ENCODE data around the gene JUNB.

Gene JUNB

GRCh38 chr19:12764698-12765097 is 26.6 kb upstream of the JUNB start:
- TF ChIP-seq CTCF (IDR thresholded peaks at IDR 0.05; ENCODE audit: low read depth, low read length, missing control alignments), result no peak
- H3K4me3 ChIP-seq (replicated peaks; ENCODE audit: low read depth, low read length), result no peak overlapping the region
- no peak for DNase-seq (ENCODE audit: extremely low read depth, low read depth)

- H3K4me3 ChIP-seq (replicated peaks; ENCODE audit: low read depth, low read length), result peak overlapping the region; percentile 35
- no peak for DNase-seq (ENCODE audit: extremely low read depth, low read depth)
- TF ChIP-seq CTCF (IDR thresholded peaks at IDR 0.05; ENCODE audit: low read depth, low read length, missing control alignments), result peak; percentile 53
Measured at GRCh38 chr19:12766051-12766521, 25.2 kb upstream of the JUNB start.

- H3K4me3 ChIP-seq (replicated peaks; ENCODE audit: low read depth, low read length), result no peak overlapping the region
- TF ChIP-seq CTCF (IDR thresholded peaks at IDR 0.05; ENCODE audit: low read depth, low read length, missing control alignments), result no peak
- DNase-seq (ENCODE audit: extremely low read depth, low read depth), result no peak
Measured at GRCh38 chr19:12767150-12767549, 24.1 kb upstream of the JUNB start.

- no peak for DNase-seq (ENCODE audit: extremely low read depth, low read depth)
- TF ChIP-seq CTCF (IDR thresholded peaks at IDR 0.05; ENCODE audit: low read depth, low read length, missing control alignments), result no peak
- H3K4me3 ChIP-seq (replicated peaks; ENCODE audit: low read depth, low read length), result no peak overlapping the region
Measured at GRCh38 chr19:12767666-12768065, 23.6 kb upstream of the JUNB start.

GRCh38 chr19:12769689-12770088 is 21.6 kb upstream of the JUNB start:
- H3K4me3 ChIP-seq (replicated peaks; ENCODE audit: low read depth, low read length), result no peak overlapping the region
- no peak for DNase-seq (ENCODE audit: extremely low read depth, low read depth)

GRCh38 chr19:12770922-12771321 is 20.4 kb upstream of the JUNB start:
- no peak for TF ChIP-seq CTCF (IDR thresholded peaks at IDR 0.05; ENCODE audit: low read depth, low read length, missing control alignments)
- DNase-seq (ENCODE audit: extremely low read depth, low read depth), result no peak
- H3K4me3 ChIP-seq (replicated peaks; ENCODE audit: low read depth, low read length), result no peak overlapping the region

More at GRCh38 chr19:12769689-12770088, 21.6 kb upstream of the JUNB start:
- no peak for TF ChIP-seq CTCF (IDR thresholded peaks at IDR 0.05; ENCODE audit: low read depth, low read length, missing control alignments)

- no peak for TF ChIP-seq CTCF (IDR thresholded peaks at IDR 0.05; ENCODE audit: low read depth, low read length, missing control alignments)
- DNase-seq (ENCODE audit: extremely low read depth, low read depth), result no peak
- no peak overlapping the region for H3K4me3 ChIP-seq (replicated peaks; ENCODE audit: low read depth, low read length)
Measured at GRCh38 chr19:12772323-12772722, 19.0 kb upstream of the JUNB start.

All from HFF-Myc (cell line).